Ovary (tissue), 9 donors: ENCODE results near the gene USP25. TPM values are rescaled to one million over a fixed set of nuclear protein-coding genes. Genes with fewer than 3 reads are reported as not detected.
"Not testable (repeated sequence)": the region's sequence is repeated elsewhere in the genome, so short reads cannot be mapped to it uniquely, and the experiment has no call there.

Experiments used
- DNase-seq, 5 donors: peaks; one replicate each; pipeline ENCODE4 v3.0.0-alpha.2; 2019 to 2020
- H3K27ac ChIP-seq, 2 donors: fragments of 200-600 bp; one replicate each; pipeline versions ENCODE4 v1.5.1 to v1.8.0; 2019 to 2022
- H3K27me3 ChIP-seq: fragments of 200-600 bp; one replicate; pipeline ENCODE4 v1.8.0; 2022
- H3K36me3 ChIP-seq: fragments of 200-600 bp; sonication (generic); one replicate; pipeline ENCODE4 v1.5.1; 2019
- H3K4me1 ChIP-seq: one replicate; pipeline ENCODE4 v1.8.1; 2013; ENCODE audit warnings: mild to moderate bottlenecking, moderate library complexity; ENCODE audit not compliant: insufficient read depth
- H3K4me3 ChIP-seq: fragments of 200-600 bp; sonication (generic); one replicate; pipeline ENCODE4 v1.5.1; 2017
- H3K9me3 ChIP-seq, 2 donors: fragments of 200-600 bp in 1 of 2; sonication (generic) in 1 of 2; one replicate each; pipeline versions ENCODE4 v1.5.1 to v1.8.1; 2013 to 2019; ENCODE audit warnings: mild to moderate bottlenecking in 1 of 2, moderate library complexity in 1 of 2
- CTCF ChIP-seq, 3 donors: fragments of 450-650 bp in 2 of 3; fragments of 200-600 bp in 1 of 3; IDR thresholded peaks; one replicate each; pipeline versions ENCODE4 v1.5.1 to v1.8.0; 2016 to 2022; ENCODE audit warnings: antibody characterized with exemption in 3 of 3, mild to moderate bottlenecking in 1 of 3
- EP300 ChIP-seq: sonication (generic); formaldehyde crosslinking; IDR thresholded peaks from one replicate; pipeline ENCODE4 v1.6.1; 2017; ENCODE audit warnings: antibody characterized with exemption
- POLR2A ChIP-seq: fragments of 450-650 bp; IDR thresholded peaks from one replicate; pipeline ENCODE4 v1.6.1; 2017; ENCODE audit warnings: antibody characterized with exemption, mild to moderate bottlenecking, moderate library complexity
- WGBS, 3 donors: extraction: QIAGEN DNeasy Blood & Tissue Kit in 1 of 3; methylation state at CpG; one replicate each; pipeline versions ENCODE4 v1.1.5 to v1.1.7; 2013 to 2017; 5-methylcytosine and 5-hydroxymethylcytosine counted together
- intact Hi-C, 4 donors: fragments of 100-400 bp; cut with DNase I; formaldehyde crosslinking; loops; one replicate each; pipeline versions ENCODE4 v1.11.0 to v1.15.1; 2022 to 2023
- polyA plus RNA-seq, 2 donors: library from polyadenylated mRNA; stranded (reverse); fragments of 200-250 nt in 1 of 2; fragments of 350-450 nt in 1 of 2; fragmentation: Illumina TruSeq in 1 of 2; extraction: RNeasy Lipid Tissue Mini Kit (QIAGEN cat#74804) in 1 of 2; gene quantifications; one replicate each; pipeline ENCODE4 v1.2.3, GENCODE V29; 2013 to 2014
- total RNA-seq, 7 donors: library from RNA; depleted of rRNA in 2 of 7; stranded (reverse); fragments of >200 nt in 2 of 7; fragmentation: NEBNext Ultra II Directional in 3 of 7; extraction: Animal tissue kit (Norgen Biotek cat#: 25700) in 3 of 7; gene quantifications; one replicate each; pipeline versions ENCODE4 v1.1.0 to v1.2.4, GENCODE V29; 2016 to 2023
- donor health status: DM: no; HTN: no; CAD: no; lungs with moderate emphysema.
- donor health status: DM: no; HTN: no; CAD: no.
- donor health status: Bipolar disorder and iron deficiency.
- donor health status: DM: yes; HTN: yes; CAD: no.
- donor health status: DM: no; HTN: no; CAD: no.
- donor health status: DM: yes; HTN: yes; CAD: no.

The USP25 gene
- total and polyA plus RNA-seq, 9 donors: 11.9 to 40.8 (median 34.9) TPM

DNA sequence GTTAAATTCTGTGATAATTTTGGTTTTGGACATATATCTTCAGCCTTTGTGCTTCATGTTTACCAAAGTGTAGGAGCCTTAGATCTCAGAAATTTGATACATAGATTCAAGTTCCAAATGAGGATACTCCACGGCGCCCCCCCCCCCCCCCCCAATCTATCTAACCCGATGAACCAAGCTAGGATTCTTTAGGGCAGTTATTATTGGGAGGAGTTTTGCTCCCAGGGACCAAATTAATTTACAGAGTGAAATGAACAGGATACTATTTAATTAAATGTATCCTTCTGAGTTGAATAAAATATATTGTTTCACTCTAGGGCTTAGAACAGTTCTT is 3.2 kb downstream of the USP25 start:
- Histone ChIP-seq H3K27me3 (no peaks in the 10 kb centered on the region), H3K4me3 (no peak overlapping the region), H3K27ac (no peak overlapping the region), H3K4me1 (peaks cover 4% of the 10 kb centered on the region), H3K36me3 (no peaks in the 10 kb centered on the region), H3K9me3 (no peaks in the 10 kb centered on the region)
- 26 to 41% (median 29%) methylated on average over 3 of the region's 3 CpGs for WGBS, 3 donors
- intact Hi-C loops: no loop called here
- no peak for TF ChIP-seq POLR2A
- no peak for TF ChIP-seq CTCF (IDR thresholded peaks at IDR 0.05)
- no peak for TF ChIP-seq EP300
- no peak for DNase-seq

DNA sequence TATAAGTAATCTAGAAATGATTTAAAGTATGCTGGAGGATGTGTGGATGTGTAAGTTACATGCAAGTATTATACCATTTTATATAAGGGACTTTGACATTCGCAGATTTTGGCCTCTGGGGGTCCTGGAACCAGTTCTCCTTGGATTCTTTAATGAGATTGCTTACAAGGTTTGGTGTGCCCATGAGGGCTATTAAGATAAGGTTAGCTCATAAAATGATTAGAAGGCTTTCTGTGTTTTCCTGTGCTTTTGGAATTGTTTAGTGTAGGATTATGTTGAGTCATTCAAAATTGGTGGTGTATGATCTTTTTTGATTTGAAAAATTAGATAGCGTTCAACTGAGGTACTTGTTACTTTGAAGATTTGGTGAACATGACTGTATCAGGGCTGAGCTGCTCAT is 5.6 kb downstream of the USP25 start:
- Histone ChIP-seq H3K4me1 (peaks cover 4% of the 10 kb centered on the region), H3K27ac (no peak overlapping the region), H3K36me3 (no peaks in the 10 kb centered on the region), H3K4me3 (no peak overlapping the region), H3K9me3 (no peaks in the 10 kb centered on the region), H3K27me3 (no peaks in the 10 kb centered on the region)
- intact Hi-C loops: no loop called here
- WGBS, 3 donors: 89 to 93% (median 91%) methylated on average over 2 of the region's 2 CpGs
- no peak for DNase-seq
- TF ChIP-seq POLR2A (no peak), CTCF (IDR thresholded peaks at IDR 0.05) (no peak), EP300 (no peak)

GRCh38 chr21:15735931-15736330 is 6.1 kb downstream of the USP25 start:
- H3K9me3 ChIP-seq: not testable (repeated sequence)

GRCh38 chr21:15738779-15739178 is 9.0 kb downstream of the USP25 start:
- H3K27ac ChIP-seq: not testable (repeated sequence)
- peaks cover 12% of the 10 kb centered on the region for H3K4me1 ChIP-seq

More at GRCh38 chr21:15735931-15736330, 6.1 kb downstream of the USP25 start:
- DNase-seq, intact Hi-C loops, H3K27ac ChIP-seq, H3K4me3 ChIP-seq, H3K4me1 ChIP-seq, H3K27me3 ChIP-seq, H3K36me3 ChIP-seq: not testable (repeated sequence)
- WGBS, 3 donors: 71 to 79% (median 76%) methylated on average over 4 of the region's 4 CpGs

GRCh38 chr21:15740383-15740782 is 10.6 kb downstream of the USP25 start:
- H3K4me1 ChIP-seq: peaks cover 16% of the 10 kb centered on the region
- H3K9me3 ChIP-seq: no peaks in the 10 kb centered on the region
- intact Hi-C loops: no loop called here
- TF ChIP-seq EP300: no peak
- no peak for TF ChIP-seq POLR2A
- TF ChIP-seq CTCF (IDR thresholded peaks at IDR 0.05): no peak
- no peak overlapping the region for H3K27ac ChIP-seq
- no peaks in the 10 kb centered on the region for H3K36me3 ChIP-seq
- WGBS, 3 donors: 90 to 96% (median 91%) methylated on average over 3 of the region's 3 CpGs
- no peak overlapping the region for H3K4me3 ChIP-seq
- no peaks in the 10 kb centered on the region for H3K27me3 ChIP-seq
- DNase-seq: no peak

More at GRCh38 chr21:15738779-15739178, 9.0 kb downstream of the USP25 start:
- H3K27me3 ChIP-seq, intact Hi-C loops, H3K36me3 ChIP-seq, DNase-seq, H3K9me3 ChIP-seq, H3K4me3 ChIP-seq: not testable (repeated sequence)
- WGBS, 3 donors: 85 to 89% (median 87%) methylated on average over 10 of the region's 10 CpGs

- Histone ChIP-seq H3K4me3 (no peak overlapping the region), H3K4me1 (peaks cover 16% of the 10 kb centered on the region), H3K27me3 (no peaks in the 10 kb centered on the region), H3K27ac (no peak overlapping the region), H3K36me3 (no peaks in the 10 kb centered on the region), H3K9me3 (no peaks in the 10 kb centered on the region)
- no peak for TF ChIP-seq EP300
- no peak for TF ChIP-seq CTCF (IDR thresholded peaks at IDR 0.05)
- no peak for TF ChIP-seq POLR2A
- intact Hi-C loops: no loop called here
- WGBS, 3 donors: 17 to 40% (median 28%) methylated on average over 1 of the region's 1 CpG
- no peak for DNase-seq
Observed at GRCh38 chr21:15741510-15741909, 11.7 kb downstream of the USP25 start.
